HK-2 (cell line): ENCODE data around the gene PIK3AP1.
A peak's percentile ranks its signal among the peaks of the same experiment; 100 is the strongest.

Source experiments
- DNase-seq: peaks from one replicate; pipeline ENCODE4 v3.0.0-alpha.2; 2018; ENCODE audit not compliant: unreplicated experiment

Gene PIK3AP1

DNA sequence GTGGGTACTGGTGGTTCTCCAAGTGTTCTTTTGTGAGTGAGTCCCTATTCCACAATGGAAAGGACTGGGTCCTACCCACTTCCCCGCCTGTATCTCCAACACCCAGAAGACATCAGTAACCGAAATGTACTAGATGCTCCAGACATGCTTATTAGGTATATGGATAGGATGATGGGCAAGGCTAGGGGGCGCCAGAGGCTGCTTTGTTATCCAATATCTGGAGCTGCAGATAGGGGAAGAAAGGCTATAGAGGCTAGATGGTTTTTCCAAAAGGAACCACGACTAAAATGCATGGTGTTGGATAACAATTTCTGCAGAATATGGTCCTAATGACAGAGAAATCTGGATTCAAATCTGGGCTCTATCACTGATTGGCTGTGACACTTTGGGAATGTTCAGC, 77.3 kb downstream of the PIK3AP1 start:
- DNase-seq: peak; percentile 20

DNA sequence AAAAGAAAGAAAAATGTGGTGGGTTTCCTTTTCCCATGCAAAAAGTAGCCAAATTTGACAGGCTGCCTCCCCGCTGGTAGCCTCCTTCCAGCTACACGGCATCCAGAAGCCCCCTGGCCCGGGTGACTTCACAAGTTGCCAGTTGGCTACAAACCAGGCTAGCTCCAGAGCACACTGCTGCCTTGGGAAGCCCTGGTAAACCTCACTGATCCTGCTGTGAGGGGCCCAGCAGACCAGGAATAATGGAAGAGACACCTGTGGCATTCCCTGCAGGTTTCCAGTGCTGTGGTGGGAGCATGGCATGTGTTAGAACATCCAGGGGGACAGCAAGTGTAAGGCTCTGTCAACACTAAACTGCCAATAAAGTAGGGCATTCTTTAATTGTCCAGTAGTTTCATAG, 77.8 kb downstream of the PIK3AP1 start:
- DNase-seq: no peak

DNA sequence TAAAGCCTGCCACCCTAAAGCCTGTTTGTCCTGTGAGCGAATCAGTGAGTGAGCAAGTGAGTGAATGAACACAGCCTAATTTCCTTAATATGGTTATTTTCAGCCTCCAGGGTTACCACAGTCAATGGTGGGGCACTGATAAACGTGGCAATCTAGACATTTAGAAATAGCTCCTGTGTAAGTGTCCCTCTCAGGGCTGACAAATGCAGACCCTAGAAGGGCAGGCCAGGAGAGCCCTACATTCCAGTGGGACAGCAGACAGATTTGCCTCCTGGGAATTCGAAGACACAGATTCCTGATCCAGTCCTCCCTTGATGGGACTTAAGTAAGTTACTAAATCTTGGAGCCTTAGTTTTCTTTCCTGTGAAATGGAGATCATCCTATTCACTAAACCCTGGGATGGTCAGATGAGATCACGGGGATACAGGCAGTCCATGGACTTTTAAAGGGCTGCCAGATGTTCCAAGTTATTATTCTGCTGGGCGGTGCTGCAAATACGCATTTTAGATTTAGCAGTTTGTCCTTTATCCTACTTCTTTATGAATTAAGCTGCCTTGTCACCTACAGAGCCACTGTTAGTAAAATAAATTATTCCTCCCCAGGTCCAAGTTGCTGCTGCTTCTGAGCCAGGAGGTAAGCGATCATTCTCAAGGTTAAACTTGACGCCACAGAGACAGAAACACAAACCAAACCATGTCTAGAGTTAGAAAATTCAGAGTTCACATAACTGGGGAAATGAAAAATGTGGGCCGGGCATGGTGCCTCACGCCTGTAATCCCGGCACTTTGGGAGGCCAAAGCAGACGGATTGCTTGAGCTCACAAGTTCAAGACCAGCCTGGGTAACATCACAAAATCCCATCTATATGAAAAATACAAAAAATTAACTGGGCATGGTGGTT, 78.7 kb downstream of the PIK3AP1 start:
- no peak for DNase-seq

DNA sequence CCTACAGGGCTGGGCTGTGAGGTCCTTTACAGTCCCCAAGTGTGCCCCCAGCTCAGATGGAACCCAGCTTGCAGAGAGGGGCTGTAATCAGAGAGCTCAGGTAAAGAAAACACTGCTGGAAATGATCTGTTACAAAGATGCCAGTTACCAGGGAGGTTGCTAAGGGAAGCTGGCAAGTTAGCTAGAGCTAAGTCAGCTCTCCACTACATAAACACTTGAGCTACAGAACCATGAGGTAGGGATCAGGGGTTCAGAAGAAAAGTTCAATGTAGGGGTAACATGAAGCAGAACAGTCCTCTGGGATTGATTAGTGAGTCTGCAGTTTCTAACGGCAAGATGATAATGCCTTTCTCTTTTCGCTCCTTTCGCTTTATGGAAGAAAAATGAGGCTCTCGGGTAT, 80.4 kb downstream of the PIK3AP1 start:
- DNase-seq: no peak

DNA sequence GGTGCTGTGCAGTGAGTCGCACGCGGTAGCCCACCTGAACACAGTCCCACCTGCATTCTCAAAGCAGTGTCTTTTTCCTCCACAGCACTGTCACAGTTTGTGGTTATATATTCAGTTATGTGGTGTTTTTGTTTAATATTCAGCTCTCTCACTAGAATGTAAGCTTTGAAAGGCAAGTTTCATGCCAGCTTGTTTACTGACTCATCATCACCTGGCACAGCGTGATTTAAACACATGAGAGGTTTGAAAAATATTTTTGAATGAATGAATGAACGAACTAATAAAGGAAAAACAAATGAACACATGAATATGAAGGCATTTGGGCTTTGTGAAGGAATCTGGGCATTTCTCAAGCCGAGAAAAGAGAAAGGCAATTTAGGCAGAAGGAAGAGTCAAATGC, 81.6 kb downstream of the PIK3AP1 start:
- DNase-seq: no peak

DNA sequence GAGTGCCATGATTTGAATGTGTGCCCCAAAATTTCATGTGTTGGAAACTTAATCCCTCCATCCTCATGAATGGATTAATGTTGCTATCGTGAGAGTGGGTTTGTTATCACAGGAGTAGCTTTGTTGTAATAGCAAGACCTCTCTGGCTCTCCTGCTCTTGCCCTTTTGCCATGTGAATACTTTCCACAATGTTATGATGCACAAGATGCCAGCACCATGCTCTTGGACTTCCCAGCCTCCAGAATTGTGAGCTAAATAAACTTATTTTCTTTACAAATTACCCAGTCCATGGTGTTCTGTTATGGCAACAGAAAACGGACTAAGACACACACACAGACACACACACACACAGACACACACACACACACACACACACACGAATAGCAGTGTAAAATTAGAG, 82.2 kb downstream of the PIK3AP1 start:
- DNase-seq: no peak

DNA sequence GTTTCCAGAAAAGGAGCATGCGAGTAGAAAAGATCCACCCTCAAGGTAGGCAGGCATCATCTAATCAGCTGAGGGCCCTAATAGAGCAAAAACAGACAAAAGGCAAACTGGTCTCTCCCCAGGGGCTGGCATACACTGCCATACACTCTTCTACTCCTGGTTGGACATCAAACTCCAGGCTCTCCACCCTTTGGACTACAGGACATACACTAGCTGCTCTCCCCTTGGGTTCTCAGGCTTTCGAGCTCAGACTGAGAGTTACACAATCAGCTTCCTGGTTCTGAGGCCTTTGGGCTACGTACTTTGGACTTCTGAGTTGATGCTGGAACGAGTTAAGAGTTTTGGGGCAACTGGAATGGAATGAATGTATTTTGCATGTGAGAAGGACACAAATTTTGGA, 82.6 kb downstream of the PIK3AP1 start:
- DNase-seq: no peak

DNA sequence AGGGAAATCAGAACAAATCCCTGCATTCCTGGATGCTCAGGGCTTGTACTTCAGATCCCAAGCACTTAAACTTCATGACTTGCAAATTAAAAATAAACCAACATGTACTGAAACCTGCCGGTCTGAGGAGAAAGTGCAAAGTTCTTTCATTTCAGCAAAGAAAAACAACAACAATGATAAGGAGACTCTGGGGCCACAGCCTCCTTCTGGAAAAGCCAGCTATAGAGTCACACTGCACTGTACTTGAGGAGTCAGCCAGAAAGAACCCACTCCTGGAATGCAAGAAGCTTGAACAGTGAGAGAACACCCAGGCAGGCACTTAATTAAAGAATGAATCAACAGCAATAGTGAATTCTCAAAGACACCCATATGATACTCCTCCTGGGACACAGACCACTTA, 83.8 kb downstream of the PIK3AP1 start:
- DNase-seq: no peak

DNA sequence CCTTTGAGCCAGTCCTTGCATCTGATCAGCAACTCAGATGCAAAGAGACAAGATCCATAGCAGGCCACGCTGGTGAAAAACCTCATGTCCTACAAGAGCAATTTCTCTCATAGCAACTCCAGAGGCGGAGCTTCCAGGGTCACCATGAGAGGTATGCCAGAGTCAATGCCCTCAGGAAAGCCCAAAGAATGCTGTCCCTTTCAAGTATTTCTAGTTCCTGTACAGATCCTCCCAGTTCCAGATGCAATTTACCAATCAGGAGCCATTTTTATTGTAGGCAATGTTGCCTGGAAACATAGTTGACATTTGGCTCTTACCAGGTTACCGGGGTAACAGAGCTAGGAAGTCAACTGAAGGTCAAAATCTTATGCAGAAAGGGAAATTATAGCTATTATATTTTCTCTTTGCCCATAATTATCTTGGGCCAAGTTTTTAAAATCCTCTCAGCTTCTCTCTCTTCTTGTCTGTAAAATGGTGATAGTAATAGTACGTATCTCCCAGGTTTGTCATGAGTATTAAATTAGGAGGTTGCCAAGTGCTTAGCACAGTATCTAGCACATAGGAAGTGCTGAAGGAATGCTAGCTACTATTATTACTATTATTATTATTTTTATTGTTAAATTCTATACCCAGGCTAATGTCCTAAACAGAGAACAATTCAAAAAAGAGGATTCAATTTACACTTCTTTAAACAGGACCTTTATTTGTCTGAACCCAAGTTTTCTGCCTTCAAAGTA, 87.2 kb downstream of the PIK3AP1 start:
- DNase-seq: no peak

DNA sequence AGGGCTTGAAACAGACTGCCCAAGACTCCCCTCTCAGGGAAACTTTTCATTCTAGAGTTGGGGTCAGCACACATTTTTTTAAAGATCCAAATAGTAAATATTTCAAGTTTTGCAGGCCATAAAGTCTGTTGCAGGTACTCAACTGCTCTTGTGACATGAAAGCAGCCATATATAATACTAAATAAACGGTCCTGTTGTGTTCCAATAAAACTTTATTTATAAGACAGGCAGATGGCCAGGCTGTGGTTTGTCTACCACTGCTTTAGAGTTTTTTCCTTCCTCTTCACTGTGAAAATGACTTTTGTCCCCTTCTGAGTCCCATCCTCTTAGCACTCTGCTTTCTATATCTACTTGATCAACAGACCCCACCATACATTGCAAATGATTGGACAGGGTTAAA, 93.0 kb downstream of the PIK3AP1 start:
- DNase-seq: no peak

DNA sequence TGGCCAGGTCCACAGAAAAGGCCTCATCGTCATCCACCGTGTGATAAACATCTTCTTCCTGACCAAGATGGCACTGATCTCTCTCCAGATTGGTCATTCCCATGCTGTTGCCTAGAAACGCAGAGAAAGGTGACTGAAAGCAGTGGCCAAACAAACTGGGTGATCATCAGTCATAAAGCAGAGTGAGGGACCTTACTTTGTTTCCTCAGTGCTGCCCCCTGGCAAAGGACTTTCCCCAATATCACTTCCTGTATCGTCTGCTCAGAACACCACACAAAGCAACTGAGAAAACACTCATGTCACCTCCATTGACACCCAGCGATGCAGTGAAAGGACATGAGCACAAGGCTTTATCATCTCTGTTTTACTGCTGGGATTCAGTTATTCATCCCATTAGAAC, 93.5 kb downstream of the PIK3AP1 start:
- DNase-seq: no peak

DNA sequence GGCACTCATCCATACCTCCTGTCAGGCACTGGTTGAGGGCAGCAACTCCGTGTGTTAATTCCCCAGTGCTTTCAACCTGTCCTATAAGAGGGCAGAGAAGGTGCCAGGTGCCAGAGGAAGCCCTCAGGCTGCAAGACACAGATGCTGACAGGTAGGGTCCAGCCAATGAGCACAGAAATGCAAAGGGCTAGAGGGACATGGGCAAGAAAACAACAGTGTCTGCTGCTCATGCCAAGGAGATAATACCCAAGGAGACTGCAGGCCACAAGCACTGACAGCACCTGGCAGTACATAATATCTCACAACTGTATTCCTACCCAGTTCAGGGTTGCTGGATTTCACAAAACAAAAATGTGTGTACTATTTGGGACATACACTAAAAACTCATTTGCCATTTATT, 95.1 kb downstream of the PIK3AP1 start:
- DNase-seq: no peak

DNA sequence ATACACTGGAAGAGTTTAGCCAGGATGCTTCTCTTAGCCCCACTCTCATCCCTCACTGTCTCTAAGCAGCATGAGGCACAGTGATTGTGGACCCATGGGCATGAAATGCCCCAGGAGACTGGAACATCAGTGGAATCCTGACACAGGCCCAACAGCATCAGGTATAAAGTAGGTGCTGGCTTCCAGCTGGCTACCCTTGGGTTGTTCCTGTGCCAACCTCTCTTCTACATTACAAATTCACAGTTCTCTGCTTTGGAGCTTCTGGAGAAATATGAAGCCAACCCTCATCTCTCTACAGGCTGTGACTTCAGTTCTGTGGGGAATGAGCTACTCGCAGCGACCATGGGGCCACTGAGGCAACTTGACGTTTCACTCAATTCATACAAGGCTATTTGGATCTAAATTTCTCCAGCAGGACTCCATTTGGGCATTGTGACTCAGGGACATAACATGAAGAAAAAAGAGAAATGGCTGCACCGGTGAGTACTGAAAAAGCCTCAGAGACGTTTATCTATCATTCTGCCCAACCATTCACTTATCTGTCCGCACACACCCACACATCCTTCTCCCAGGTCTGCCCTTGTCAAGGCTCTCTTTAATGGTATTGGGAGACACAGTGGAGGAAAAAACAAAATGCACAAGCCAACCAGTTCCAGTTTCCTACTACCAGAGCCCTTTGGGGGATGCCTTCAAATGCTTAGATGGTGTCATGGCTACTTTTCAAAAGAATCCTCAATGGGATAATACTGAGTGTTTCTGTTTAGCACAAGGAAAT, 98.1 kb downstream of the PIK3AP1 start:
- no peak for DNase-seq

DNA sequence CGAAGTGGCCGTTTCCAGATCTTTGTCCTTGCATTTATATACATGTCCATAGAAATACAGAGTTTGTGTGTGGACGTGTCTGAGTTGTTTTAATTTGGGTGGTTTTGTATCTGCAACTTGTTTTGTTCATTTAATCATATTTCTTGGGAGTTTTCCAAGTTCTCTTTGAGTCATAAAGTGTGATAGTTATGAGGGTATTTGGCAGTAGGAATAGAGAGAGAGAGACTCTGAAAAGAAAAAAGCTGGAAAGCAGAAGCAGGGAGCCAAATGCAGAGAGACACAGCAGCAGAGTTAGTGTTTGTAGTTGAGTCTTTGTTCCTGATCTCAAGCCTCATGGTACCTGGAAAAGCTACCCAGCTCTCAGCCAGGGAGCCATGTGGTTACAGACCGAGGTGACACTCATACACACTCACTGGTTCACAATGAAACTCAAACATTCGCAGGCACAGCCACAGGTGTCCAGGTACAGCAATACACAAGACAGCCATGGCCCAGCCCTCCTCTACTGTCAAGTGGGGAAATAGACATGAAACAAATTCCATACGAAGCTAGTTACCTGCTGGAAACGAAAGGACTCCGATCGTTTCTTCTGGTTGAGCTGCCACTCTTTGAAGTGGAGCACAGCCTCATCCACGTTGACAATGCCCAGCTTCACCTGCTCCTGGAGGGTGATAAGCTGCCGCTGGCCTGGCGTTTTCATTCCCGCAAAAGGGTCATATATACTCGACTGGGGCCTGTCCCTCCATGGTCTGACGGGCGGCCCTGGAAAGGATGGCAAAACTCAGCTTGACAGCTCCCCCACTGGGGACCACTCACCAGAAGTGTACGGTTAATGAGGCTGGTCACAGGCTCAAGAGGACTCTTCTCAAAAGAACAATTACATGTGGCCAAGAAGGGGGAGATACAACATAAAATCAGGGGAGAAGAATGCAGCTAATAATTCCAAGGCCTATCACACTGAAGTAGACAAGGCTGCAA, 100.2 kb downstream of the PIK3AP1 start:
- DNase-seq: no peak

DNA sequence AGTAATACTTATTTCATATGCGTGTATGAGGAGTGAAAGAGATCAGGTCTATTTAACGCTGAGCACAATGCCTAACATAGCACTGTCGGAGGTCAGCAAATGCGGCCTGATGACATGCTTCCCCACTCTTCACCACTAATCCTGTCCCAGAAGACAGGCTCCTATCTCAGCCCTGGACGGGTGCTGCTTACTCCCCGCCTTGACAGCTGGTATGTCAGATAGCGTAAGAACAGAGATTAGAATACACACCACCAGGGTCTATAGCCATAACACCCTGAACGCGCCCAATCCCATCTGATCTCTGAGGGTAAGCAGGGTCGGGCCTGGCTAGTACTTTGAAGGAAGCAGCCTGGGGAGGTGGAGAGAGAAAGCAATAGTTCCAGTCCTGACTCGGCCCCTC, 101.2 kb downstream of the PIK3AP1 start:
- DNase-seq: no peak

DNA sequence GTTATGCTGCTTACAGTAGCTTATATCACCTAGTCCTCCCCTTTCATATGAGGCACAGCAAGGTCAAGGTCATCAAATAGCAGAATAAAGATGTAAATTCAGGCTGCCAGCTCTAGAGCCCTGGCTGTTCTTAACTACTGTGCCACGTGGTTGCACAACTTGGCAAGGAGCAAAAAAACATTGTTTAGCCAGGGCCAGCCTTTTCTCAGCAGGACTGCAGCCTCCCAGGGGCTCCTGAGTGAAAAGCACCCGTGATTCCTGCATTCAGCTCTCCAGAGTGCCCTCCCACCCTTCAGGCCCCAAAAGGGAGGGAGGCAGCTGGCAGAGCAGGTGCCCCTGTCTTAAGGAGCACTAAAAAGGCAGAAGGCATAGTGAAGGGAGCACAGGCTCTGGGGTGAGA, 101.7 kb downstream of the PIK3AP1 start:
- no peak for DNase-seq

DNA sequence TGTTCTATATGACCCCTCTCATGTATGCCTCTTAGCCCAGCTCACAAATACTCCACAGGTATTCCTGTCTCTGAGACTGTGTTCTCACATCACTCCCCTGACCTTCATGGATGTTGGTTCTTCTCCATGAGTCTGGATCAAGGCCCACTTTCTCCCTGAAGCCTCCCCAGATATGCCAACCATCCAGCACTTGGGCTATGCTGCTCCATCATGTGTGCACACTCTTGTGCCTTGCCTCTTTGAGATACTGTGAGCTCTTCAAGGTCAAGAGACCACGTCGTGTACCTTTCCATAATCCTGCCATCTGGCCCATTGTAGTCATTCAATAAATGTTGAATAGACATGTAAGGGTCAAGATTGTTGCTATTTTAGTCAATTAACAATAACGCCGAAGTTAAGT, 103.4 kb downstream of the PIK3AP1 start:
- DNase-seq: no peak

DNA sequence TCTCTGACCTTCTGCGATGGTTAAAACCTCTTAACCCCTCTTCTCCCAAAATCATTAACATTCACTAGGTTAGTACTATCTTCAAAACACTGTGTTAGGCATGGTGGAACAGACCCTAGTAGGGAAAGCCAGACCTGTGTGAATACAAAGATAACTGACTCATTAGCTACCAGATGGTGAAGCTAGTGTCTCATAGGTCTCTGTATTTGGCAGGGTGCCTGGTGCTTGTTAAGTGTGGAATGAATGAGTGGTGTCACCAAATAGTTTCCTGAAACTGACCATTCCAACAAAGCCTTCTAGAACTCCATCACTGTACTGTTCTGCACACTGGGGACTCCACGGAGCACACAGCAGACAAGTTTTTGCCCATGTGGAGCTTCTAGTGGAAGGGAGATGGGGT, 105.8 kb downstream of the PIK3AP1 start:
- DNase-seq: peak; percentile 62

DNA sequence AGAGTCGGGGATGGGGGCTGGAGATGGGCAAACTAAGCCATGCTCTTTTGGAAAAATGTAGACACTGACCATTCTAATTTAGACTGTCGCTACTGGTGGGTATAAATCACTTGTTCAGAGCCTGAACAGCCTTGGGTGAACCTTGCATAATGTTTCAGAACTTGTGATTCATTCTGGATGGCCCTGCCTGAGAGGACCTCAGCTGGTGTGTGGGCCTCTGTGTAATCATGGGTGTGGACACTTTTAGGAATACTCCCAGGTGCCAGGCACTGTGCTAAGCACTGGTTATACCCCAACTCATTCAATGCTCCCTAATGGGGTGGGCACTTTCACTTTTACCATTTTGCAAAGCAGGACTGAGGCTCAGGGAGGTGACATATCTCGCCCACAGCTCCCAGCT, 106.7 kb downstream of the PIK3AP1 start:
- no peak for DNase-seq

DNA sequence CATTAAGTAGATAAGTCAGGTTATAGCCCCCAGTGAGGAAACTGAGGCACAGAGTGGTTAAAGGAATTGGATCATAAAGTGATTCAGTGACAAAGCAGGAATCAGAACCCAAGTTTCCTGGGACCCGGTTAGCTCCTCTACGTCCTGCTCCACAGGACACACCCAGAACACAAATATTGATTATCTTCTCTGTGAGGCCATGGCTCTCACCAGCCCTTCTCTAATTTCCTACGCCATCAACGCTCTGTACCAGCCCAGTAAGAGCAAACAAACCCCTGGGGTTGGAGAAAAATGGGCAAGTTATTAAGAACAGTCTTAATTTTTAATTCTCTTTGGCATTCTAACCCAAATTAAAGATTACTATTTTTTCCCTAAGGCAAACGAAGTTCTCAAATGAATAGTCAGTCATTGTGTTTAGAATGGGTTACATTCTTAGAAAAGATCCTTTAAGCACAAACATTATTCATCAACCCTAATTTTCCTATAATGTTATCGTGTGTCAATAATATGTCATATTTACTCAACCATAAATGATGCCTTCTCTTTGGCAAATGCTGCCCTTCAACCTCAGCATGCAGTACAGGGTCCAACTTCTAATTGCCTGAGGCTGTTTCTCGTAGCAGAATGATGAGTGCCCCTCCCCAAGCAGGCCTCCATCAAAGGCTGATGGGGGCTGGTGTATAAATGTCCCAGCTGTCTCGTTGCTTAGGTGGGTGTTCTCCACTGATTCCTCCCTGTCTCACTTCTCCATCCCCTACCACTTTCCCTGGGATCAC, 108.1 kb downstream of the PIK3AP1 start:
- DNase-seq: no peak

DNA sequence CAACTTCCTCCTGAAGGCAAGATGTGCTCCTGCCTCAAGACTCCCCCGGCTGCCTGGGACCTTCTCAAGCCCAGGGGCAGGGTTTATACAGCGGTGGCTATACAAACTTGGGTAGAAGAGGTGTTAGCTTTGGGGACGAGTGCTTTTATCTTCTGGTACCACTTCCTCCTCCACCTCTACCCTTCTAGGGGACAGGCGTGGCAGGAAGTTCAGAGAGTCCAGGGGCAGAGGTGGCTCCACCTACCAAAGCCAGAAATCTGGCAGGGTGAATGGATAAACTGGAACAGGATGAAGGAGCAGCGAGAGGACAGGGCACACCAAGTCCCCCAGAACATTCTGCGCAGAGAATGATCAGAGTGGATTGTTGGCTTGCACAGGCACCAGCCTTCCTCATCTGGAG, 109.5 kb downstream of the PIK3AP1 start:
- DNase-seq: no peak
